Heart right ventricle (tissue), 16 donors: ENCODE data around the gene MICAL2. TPM values are rescaled to one million over a fixed set of nuclear protein-coding genes. Genes with fewer than 3 reads are reported as not detected.
A peak's percentile ranks its signal among the peaks of the same experiment; 100 is the strongest.

Experiments
- ATAC-seq, 8 donors: fragments of 200-7000 bp; cut with Tn5 transposase; one replicate each; pipeline ENCODE4 v1.9.1; 2020; ENCODE audit warnings: mild to moderate bottlenecking in 8 of 8, moderate library complexity in 8 of 8, moderate number of reproducible peaks in 1 of 8
- DNase-seq, 2 donors: peaks; one replicate each; pipeline ENCODE4 v3.0.0-alpha.2; 2020
- H3K27ac ChIP-seq, 10 donors: fragments of 200-600 bp; sonication (generic) in 2 of 10; one replicate each; pipeline versions ENCODE4 v1.5.0 to v1.8.0; 2020 to 2022; ENCODE audit warnings: mild to moderate bottlenecking in 3 of 10
- H3K27me3 ChIP-seq, 7 donors: fragments of 200-600 bp; one replicate each; pipeline ENCODE4 v1.8.0; 2021 to 2022; ENCODE audit warnings: mild to moderate bottlenecking in 2 of 7
- H3K36me3 ChIP-seq, 9 donors: fragments of 200-600 bp; sonication (generic) in 1 of 9; one replicate each; pipeline versions ENCODE4 v1.5.0 to v1.8.0; 2020 to 2022; ENCODE audit warnings: mild to moderate bottlenecking in 2 of 9
- H3K4me1 ChIP-seq, 9 donors: fragments of 200-600 bp; sonication (generic) in 1 of 9; one replicate each; pipeline versions ENCODE4 v1.5.0 to v1.8.0; 2020 to 2022; ENCODE audit warnings: mild to moderate bottlenecking in 4 of 9
- H3K4me3 ChIP-seq, 10 donors: fragments of 200-600 bp; sonication (generic) in 2 of 10; one replicate each; pipeline versions ENCODE4 v1.5.0 to v1.8.0; 2020 to 2022; ENCODE audit warnings: mild to moderate bottlenecking in 7 of 10, moderate library complexity in 2 of 10
- H3K9me3 ChIP-seq, 11 donors: fragments of 200-600 bp in 10 of 11; sonication (generic) in 2 of 11; one replicate each; pipeline versions ENCODE4 v1.5.0 to v1.8.0; 2013 to 2022; ENCODE audit warnings: mild to moderate bottlenecking in 2 of 11, control low read depth in 1 of 11, moderate library complexity in 1 of 11
- CTCF ChIP-seq, 9 donors: fragments of 200-600 bp; sonication (generic) in 2 of 9; IDR thresholded peaks; one replicate each; pipeline versions ENCODE4 v1.5.0 to v1.8.0; 2021 to 2022; ENCODE audit warnings: antibody characterized with exemption in 9 of 9, mild to moderate bottlenecking in 5 of 9, moderate library complexity in 1 of 9
- WGBS, 2 donors: extraction: QIAGEN DNeasy Blood & Tissue Kit; methylation state at CpG; one replicate each; pipeline ENCODE4 v1.1.7; 2013; ENCODE audit warnings: inconsistent platforms in 1 of 2; 5-methylcytosine and 5-hydroxymethylcytosine counted together
- intact Hi-C, 10 donors: fragments of 100-400 bp; cut with DNase I; formaldehyde crosslinking; loops; one replicate each; pipeline versions ENCODE4 v1.11.1 to v1.14.2; 2022
- polyA plus RNA-seq, 2 donors: library from polyadenylated mRNA; stranded (reverse); fragments of 200-250 nt; gene quantifications; one replicate each; pipeline ENCODE4 v1.2.3, GENCODE V29; 2013
- total RNA-seq, 10 donors: library from RNA; stranded (reverse); fragmentation: NEBNext Ultra II Directional in 3 of 10; extraction: Animal tissue kit (Norgen Biotek cat#: 25700) in 3 of 10; gene quantifications; one replicate each; pipeline versions ENCODE4 v1.2.1 to v1.2.4, GENCODE V29; 2021 to 2023
- donor health status: Arrhythmogenic right ventricular cardiomyopathy.
- donor health status: ischemic (EF 13 %, LVEDD 7.1; RV severe dilation, severe dysfunction).
- donor health status: healthy with polysubstance abuse.
- donor health status: DM: no; HTN: yes; CAD: no.
- donor health status: DM: no; HTN: no; CAD: no.
- donor health status: ischemic (EF 25% LVEDD 6.9; RV normal size, moderate dysfunction).
- donor health status: ischemic (EF 25% LVEDD 5.7; RV mildly dilated, moderate dysfunction).
- donor health status: healthy.
- donor health status: DM: yes; HTN: yes; CAD: no.
- donor health status: Ischemic cardiomyopathy.
- donor health status: ischemic (EF 35%, LVEDD 5.7; RV mildly dilated, moderate dysfunction).
- donor health status: nonischemic (EF 11% LVEDD 7.7; RV severe dilation, severe dysfunction).
- donor health status: DM: yes; HTN: yes; CAD: no.
- donor health status: PGD.
- donor health status: ischemic (EF 29% LVEDD 5.4; RV normal size, mild dysfunction).
- donor health status: nonischemic (EF 23%, LVEDD 6.1; RV moderate dilation, normal function).

Gene MICAL2
- total and polyA plus RNA-seq, 12 donors = 32.5 to 95.7 (median 70.5) TPM

- peak overlapping the region; percentile 50 to 91 (median 85) for H3K27ac ChIP-seq
- H3K9me3 ChIP-seq = no peaks in the 10 kb centered on the region
- DNase-seq (peak; percentile 66 to 89), ATAC-seq (peak; percentile 87 to 95 (median 94))
- TF ChIP-seq CTCF (IDR thresholded peaks at IDR 0.05) = no peak
- no peaks in the 10 kb centered on the region for H3K27me3 ChIP-seq
- intact Hi-C loops = loop anchor here in 1 of 10 donors (5.0 kb wide), 1 partner anchor 39 kb away; no protein-coding TSS in a partner anchor
- WGBS, 2 donors = 33 to 36% methylated on average over 18 of the region's 18 CpGs
- peaks cover 0 to 25% (median 7%) of the 10 kb centered on the region in 9 donors for H3K36me3 ChIP-seq
- H3K4me1 ChIP-seq = peaks cover 22 to 59% (median 49%) of the 10 kb centered on the region in 9 donors
- no peak overlapping the region for H3K4me3 ChIP-seq
Measured at GRCh38 chr11:12200991-12201985, 90.9 kb downstream of the MICAL2 start.

DNA sequence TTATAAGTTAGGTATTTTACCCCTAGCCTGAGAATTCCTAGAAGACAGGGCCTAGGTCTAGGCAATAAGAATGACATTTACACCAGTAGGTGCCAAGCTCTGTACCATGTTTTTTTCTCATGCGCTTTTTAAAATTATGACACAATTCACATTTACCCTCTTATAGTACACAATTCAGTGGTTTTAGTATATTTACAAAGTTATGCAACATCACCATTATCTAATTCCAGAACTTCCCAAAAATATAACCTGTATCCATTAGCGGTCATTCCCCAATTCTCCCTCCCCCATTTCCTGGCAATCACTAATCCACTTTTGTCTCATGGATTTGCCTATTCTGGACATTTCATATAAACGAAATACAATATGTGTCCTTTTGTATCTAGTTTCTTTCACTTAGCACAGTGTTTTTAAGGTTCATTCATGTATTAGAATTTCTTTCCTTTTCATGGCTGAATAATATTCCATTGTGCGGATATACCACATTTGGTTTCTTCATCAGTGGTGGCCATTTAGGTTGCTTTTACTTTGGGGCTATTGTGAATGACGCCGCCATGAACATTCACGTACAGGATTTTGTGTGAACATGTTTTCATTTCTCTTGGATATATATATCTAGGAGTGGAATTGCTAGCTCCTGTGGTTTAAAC is 92.4 kb downstream of the MICAL2 start:
- Histone ChIP-seq H3K4me3 (no peak overlapping the region), H3K36me3 (peaks cover 0 to 39% (median 18%) of the 10 kb centered on the region in 9 donors), H3K27ac (peak overlapping the region in 2 of 10 donors; percentile 87 to 89), H3K9me3 (no peaks in the 10 kb centered on the region), H3K27me3 (no peaks in the 10 kb centered on the region), H3K4me1 (peaks cover 22 to 54% (median 45%) of the 10 kb centered on the region in 9 donors)
- ATAC-seq (no peak), DNase-seq (no peak)
- WGBS, 2 donors = 91 to 97% methylated on average over 7 of the region's 7 CpGs
- TF ChIP-seq CTCF (IDR thresholded peaks at IDR 0.05) = no peak
- intact Hi-C loops = loop anchor here in 1 of 10 donors (5.0 kb wide), 1 partner anchor 40 kb away; no protein-coding TSS in a partner anchor

DNA sequence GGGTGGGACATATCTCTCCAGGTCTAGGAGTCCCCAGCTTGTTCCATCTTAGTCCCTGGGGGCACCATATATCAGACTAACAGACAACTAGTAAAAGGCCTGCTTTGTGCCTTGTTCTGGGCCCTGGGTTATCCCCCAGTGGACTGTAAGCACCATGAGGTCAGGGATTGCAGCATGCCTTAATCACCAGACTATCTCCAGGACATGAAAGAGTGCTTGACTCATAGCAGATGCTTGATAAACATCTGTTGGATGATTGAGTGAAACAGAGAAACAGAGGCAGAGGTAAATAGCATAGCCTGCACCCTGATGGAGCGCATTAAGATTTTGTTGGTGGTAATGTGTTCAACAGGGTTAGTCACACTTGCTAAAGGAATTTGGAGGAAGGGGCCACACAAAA is 94.1 kb downstream of the MICAL2 start:
- intact Hi-C loops = loop anchor here in 1 of 10 donors (5.0 kb wide), 1 partner anchor 42 kb away; no protein-coding TSS in a partner anchor
- no peaks in the 10 kb centered on the region for H3K27me3 ChIP-seq
- peaks cover 0 to 56% (median 26%) of the 10 kb centered on the region in 9 donors for H3K36me3 ChIP-seq
- H3K27ac ChIP-seq = no peak overlapping the region
- TF ChIP-seq CTCF (IDR thresholded peaks at IDR 0.05) = no peak
- ATAC-seq = no peak
- DNase-seq = no peak
- 100% methylated on average over 1 of the region's 1 CpG for WGBS, 2 donors
- no peak overlapping the region for H3K4me3 ChIP-seq
- H3K9me3 ChIP-seq = no peaks in the 10 kb centered on the region
- H3K4me1 ChIP-seq = peaks cover 19 to 40% (median 28%) of the 10 kb centered on the region in 9 donors

- ATAC-seq (no peak), DNase-seq (no peak)
- H3K27me3 ChIP-seq = no peaks in the 10 kb centered on the region
- no peak overlapping the region for H3K4me3 ChIP-seq
- H3K36me3 ChIP-seq = peaks cover 0 to 64% (median 26%) of the 10 kb centered on the region in 9 donors
- H3K4me1 ChIP-seq = peaks cover 10 to 31% (median 20%) of the 10 kb centered on the region in 9 donors
- TF ChIP-seq CTCF (IDR thresholded peaks at IDR 0.05) = no peak
- intact Hi-C loops = no loop called here
- no peak overlapping the region for H3K27ac ChIP-seq
- H3K9me3 ChIP-seq = no peaks in the 10 kb centered on the region
Measured at GRCh38 chr11:12205330-12205729, 94.9 kb downstream of the MICAL2 start.
